HG03025 (cell line): Measurements from ENCODE around the gene NOL4L.

ENCODE experiments used
- ATAC-seq: cut with Tn5 transposase; IDR thresholded peaks from one replicate; pipeline ENCODE4 v1.9.1; 2021; ENCODE audit warnings: mild to moderate bottlenecking, moderate library complexity; ENCODE audit not compliant: unreplicated experiment, low FRiP score

The NOL4L gene

DNA sequence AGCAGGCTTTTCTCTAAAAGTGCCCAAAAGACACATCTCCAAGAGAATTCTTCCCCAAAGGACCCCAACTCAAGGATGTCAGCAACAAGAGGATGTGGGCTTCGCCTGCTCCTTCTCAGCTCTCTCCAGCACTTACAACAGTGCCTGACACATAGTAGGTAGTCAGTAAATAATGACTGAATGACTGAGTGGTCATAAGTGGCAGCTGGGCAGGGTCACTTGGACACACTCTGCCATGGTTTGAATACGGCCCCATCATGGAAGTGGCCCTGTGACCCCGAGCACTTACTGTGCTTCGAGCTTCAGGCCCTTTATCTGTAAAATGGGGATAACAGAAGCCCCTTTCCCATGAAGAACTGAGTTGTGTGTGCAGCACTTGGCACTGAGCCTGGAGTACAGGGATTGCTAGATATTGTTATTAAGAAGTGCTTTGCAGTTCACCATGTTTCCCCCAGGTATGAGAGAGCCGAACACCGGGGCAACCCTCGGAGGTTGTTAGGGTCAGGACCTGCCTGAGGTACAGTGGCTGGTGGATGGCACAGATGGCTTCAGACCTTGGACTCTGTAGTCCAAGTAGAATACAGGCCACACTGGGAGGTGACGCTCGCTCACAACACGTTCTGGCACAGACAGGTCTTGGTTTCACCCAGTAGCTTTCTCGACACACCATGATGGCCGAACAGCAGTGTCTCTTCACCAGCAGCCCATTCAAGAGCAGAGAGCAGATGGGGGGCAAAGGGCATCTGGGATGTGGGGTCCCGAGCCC lies 56.0 kb downstream of the NOL4L start:
- no peak for ATAC-seq

DNA sequence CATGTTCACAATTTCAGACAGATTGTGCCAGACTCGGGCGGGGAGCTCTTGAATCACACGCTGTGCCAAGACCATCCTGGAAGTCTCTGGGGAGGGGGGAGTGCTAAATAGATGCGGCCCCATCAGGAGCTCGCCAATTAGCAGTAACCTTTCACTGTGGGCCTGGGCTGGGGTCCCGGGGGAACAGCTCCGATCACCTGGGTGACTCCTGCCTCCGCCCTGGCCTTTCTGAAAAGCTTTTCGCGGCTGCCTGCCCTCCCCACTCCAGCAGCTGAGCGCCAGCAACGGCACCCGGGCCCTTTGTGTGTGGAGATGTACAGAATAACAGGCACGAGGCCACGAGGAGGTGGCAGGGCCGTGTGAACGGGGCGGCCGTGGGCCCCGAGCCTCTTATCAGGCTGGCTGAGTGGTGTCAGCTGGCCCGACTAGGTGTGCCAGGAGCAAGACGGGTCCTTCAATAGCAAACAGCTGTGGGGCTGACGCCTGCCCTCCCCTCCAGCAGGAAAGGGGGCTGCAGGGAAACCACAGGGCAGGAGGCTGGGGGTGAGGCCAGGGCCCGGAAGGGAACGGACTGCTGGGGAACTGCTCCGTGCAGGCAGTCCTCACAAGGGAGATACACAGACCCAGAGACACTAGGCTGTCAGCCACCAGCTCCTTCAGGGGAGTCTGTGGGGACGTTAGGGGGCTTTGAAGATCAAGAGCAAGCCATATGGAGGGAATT lies 56.8 kb downstream of the NOL4L start:
- ATAC-seq, result no peak

DNA sequence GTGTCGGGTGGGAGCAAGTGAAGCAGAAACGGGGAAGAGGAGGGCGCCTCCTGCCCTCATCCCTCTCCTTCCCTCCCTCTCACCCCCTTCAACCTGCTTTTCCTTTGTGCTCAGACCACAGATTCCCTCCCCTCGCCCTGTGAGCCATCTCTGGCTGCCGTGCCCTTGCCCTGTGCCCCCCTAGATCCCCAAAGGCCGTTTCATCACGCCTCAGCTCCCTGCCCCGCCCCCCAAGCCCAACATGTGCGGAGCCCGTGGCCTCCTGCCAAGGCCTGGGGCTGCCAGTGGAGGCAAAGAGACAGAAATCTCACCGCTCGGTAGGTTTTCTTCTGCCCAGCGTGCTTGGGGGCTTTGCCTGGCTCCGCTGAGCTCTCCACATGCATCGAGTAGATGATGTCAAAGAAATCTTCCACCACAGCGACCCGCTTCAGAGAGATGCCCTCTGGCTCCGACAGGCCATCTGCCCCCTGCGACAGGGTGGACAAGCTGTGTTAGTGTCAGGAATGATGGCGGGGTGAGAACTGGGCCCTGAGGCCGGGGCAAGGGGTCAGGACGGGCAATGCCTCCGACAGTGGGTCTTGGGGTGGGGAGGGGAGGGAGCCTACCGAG lies 57.6 kb downstream of the NOL4L start:
- ATAC-seq, result no peak

DNA sequence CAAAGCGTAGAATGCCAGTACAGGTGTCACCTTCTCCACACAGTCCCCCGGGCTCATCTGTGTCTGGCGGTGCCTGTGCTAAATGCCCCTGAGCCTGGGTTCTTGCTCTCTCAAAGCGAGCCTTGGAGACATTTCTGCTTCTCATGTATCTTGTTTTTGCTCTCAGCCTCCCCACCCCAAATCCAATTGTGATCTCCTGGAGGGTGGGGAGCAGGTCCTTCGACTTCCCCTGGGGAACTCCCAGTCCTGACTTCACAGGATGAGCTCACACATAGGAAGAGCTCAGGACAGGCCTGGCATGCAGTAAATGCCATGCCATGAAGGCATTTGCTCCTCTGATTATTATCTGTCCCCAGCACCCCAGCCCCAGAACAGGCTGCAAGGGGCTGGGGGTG lies 58.1 kb downstream of the NOL4L start:
- ATAC-seq, result no peak

DNA sequence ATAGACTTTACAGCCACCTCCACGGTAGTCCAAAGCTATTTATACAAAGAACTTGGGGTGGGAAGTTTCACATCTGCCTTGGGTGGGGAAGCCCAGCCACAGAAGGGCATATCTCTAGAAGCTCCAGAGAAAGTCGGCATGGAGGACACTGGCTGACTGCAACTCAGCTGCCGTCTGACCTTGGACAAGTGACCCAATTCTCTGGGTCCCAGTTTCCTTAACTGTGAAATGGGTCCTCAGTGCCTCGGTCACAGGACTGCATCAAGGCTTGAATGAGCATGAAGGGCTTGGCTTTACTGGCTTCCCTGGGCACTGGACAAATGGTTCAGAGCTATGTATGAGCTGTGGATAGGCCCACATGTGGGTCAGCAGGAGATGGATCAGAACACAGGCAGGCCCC lies 58.6 kb downstream of the NOL4L start:
- no peak for ATAC-seq

DNA sequence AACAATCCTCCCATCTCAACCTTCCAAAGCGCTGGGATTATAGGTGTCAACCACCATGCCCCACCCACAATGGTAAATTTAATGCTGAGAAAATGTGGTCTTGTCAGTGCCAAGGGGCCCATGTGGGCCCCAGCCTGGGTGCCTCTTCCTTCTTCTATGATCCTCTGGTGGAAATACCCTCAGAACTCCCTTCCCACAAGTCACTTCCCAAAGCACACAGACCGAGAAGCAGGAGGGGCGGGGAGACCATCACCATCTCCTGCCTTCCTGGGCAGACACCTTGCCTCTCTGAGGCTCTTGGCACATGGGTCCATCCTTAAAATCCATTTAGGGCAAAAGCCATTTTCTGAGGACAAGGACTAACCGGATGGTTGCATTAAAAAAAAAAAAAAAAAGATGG lies 59.0 kb downstream of the NOL4L start:
- no peak for ATAC-seq

DNA sequence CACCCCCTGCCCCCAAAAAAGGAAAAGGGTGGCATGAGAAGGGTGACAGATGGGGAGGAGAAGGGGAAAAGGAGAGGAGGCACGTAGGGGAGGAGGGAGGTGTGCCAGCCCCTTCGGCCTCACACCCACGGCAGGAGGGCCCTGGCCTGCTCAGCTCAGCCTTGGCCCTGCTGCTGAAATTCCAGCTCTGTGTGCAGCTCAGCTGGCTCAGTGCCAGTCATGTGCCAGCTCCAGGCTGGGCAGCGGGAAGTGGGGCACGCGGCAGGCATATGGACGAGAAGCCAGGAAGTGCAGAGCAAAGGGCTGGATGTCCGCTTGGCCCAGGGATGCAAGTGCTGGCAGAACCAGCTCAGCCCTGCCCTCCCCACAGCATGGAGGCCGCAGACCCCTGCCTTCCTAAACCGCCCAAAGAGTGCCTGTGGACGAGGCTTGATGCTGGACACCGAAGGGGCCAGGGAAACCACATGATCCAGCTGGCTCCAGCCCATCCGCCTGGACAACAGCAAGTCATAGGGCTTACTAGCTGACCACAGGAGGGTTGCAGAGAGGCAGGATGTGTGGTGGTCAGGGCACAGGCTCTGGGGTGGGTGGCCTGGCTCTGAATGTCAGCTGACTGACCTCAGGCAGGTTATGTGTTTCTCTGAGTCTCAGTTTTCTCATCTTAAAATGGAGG lies 60.2 kb downstream of the NOL4L start:
- no peak for ATAC-seq

DNA sequence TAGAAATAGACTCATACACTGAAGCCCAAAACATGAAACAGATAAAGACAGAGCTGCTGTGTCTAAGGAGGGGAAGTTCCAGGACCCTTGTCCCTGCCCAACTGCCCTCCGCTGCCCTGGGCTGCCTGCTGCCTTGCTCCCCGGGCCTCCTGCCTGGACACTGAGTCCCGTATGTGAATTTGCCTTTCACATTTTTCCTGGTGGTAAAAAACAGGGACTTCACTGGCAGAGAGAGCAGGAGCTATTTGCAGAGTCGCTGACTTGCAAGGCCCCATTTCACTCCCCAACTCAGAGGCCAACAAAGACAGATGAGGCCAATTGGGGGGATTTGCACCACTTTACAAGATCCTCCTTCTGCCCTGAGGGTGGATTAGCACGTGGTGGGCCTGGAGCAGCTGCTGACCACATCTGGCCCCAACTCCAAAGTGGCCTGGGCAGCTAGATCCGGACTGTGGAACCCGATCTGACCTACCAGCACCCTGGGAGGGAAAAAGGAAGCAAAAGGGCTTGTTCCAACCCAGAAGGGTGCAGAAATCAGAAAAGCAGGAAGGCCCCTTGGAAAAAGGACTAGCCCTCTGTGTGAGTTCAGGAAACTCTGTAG lies 61.4 kb downstream of the NOL4L start:
- no peak for ATAC-seq

DNA sequence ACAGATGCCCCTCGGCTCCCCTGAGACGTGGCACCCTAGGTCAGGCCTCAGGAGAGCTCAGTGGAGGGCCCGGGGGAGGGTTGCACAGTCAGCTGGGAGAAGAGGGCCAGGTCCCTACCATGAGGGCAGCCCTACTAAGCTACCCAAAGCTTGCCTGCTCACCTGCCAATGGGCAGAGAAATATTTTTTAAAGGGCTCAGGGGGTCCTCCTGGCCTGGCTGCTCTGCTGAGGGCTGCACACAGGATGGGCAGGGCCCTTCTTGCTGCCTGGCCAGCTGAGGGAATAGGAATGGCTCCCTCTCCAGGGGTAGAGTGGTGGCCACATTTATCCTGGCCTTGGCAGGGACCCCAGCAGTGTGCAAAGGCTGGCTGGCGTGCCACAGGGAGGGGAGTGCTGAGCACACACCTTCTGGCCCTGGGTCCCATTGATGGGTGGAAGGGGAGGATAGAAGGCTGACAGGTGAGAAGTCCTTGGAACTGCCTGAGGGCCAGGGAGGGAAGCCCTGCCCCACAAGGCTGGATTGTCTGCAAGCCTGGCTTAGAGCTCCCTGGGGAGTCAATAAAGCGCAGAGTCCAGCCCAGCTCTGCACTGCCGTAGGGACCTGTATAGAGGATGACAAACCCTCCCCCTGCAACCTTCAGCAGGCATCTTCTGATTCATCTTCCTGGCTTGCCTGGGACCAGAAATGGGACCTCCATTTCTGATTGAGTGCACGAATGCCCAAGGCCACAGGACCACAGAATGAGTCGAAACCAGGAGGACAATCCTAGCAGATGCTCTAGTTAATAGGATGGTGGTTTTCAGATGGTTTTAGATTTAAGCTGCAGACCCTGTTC lies 62.1 kb downstream of the NOL4L start:
- ATAC-seq, result no peak

DNA sequence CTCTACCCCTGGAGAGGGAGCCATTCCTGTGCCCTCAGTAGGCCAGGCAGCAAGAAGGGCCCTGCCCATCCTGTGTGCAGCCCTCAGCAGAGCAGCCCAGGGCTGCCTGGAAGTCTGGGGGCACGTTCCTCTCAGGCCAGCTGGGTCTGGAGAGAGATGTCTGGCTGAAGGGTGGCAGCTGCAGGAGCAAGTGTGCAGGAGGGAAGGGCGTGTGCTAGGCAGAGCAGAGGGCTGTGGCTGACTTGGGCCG lies 62.7 kb downstream of the NOL4L start:
- no peak for ATAC-seq

DNA sequence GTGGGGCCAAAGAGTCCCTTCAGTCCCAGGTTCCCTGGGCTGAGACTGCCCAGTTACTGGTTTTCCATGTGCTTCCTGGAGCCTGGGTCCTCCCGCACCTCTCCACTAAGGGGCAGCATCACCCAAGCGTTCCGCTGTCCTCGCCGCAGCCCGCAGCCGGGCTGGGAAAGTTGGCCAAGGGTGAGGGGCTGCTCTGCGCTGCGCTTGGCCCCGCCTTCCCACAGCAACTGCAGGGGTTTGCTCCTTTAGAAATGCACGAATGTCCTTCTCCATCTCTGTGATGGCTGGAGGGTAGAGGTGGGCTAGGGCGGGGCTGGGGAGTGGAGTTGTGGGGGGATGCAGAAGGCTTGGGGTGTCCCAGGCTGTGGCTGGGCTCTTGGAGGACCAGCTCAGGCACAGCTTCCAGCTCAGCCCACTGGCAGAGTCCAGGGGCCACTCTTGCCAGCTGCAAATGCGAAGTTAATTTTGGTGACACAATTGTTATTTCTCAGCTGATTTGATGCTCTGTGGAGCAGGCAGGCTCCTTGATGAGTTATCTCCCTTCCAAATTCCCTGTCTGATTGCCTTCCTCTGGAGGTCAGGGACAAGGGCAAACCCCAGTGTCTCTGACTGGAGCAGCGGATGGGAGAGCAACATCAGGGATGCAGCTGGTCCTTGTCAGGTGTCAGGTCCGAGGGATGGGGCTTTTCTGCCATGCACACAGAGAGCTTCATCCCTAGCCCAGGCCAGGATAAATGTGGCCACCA lies 63.2 kb downstream of the NOL4L start:
- no peak for ATAC-seq

DNA sequence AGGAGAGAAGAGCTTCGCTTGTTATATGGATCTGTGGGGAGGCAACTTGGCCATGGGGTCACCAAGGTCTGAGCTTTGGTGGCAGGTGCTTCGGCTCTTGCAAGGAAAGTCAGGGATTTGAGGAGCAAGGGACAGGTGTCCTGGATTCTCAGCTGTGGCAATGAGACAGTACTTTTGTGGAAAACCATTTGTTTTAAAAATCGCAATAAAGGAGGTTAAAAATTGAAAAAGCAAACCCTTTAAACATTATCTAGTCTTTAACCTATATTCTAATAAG lies 64.3 kb downstream of the NOL4L start:
- no peak for ATAC-seq

DNA sequence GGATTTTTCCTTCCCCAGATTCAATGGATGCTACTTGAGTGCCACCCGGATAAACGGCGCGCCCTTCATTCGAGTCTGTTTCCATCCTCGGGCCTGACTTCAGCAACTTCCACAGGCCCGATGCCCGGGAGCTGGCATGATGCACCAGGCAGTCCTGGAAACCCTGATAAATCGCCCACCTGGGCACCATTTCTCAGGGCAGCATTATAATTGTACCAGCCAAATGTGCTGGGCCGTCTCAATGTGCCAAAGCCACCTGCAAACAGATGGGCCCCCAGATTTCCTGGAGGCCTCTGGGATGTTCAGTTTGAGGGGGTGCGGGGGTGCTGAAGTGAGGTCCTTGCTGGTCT lies 65.8 kb downstream of the NOL4L start:
- no peak for ATAC-seq

DNA sequence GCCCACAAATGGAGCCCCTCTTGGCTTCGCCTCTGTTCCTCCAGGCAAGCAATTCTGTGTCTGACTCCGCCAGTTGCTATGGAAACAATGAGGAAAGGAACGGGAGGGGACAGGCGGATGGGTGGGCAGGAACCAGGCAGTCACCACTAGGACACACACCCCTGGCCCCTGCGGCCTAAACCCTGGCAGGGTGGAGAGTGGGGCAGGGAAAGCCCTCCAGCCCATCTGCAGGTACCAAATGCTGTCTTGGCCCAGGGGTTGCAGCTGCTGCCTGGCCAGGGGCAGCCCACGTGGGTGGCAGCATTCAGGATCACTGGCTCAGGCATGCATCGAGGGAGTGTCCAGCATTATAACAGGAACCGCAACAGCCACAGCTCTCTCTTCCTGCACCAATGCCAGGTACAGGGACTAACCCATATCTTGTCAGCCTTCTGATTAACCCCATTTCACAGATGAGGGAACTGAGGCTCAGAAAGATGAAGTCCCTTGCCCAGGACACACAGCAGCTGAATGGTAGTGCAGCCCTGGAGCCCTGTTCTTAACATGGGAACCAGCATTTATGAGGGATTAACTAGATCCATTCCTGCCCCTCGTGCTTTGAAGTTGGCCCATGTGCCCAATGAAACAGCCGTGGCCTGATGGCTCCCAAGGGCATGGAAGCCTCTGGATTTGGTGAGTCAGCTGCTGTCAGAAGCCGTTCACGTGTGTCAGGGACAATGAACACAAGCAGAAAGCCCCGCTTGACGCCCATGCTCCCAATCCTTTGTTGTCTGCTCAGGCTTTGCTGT lies 66.3 kb downstream of the NOL4L start:
- no peak for ATAC-seq

DNA sequence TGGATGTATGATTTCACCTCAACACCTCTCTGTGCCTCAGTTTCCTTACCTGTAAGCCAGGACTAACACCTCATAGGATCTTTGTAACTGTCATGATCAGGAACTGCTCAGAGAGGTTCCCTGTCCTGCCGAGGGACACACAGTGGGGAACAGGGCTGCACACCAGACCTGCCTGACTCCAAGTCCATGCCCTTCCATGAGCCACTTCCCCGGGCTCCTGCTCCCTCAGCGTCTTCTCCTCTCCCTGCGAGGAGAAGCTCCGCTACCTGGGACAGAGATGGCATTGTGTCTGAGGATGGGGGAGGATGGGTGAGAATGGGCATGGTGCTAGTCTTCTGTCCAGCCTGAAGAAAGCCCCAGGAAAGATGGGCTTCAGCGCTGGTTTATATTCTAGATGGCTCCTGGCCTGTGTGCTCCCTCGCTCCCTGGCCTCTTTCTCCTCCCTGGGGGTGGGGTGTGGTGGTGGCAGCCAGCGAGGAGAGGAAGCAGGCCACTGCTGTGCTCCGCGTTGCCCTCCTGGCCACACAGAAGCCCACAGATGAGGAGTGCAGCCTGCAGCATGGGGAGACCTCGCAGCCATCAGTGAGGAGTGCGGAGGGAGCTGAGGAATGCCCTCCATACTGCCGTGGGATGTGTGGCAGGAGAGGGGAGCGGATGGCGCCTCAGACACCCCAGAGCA lies 67.1 kb downstream of the NOL4L start:
- ATAC-seq, result no peak

DNA sequence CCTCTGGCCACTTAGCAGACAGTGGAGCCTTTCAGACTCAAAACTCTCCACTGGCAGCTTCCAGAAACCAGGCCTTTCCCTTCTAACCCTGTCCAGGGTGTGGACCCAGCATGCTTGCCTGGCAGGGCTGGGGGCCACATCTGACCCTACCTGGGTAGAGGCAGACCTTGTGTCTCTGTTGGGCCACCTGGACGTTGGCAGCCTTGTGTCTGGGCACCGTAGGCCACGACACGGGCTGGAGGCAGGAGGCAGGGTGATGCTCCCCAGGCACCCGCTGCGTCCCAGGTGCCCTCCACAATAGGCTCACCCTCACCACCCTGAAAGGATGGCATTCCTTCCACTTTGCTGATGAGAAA lies 67.6 kb downstream of the NOL4L start:
- no peak for ATAC-seq

DNA sequence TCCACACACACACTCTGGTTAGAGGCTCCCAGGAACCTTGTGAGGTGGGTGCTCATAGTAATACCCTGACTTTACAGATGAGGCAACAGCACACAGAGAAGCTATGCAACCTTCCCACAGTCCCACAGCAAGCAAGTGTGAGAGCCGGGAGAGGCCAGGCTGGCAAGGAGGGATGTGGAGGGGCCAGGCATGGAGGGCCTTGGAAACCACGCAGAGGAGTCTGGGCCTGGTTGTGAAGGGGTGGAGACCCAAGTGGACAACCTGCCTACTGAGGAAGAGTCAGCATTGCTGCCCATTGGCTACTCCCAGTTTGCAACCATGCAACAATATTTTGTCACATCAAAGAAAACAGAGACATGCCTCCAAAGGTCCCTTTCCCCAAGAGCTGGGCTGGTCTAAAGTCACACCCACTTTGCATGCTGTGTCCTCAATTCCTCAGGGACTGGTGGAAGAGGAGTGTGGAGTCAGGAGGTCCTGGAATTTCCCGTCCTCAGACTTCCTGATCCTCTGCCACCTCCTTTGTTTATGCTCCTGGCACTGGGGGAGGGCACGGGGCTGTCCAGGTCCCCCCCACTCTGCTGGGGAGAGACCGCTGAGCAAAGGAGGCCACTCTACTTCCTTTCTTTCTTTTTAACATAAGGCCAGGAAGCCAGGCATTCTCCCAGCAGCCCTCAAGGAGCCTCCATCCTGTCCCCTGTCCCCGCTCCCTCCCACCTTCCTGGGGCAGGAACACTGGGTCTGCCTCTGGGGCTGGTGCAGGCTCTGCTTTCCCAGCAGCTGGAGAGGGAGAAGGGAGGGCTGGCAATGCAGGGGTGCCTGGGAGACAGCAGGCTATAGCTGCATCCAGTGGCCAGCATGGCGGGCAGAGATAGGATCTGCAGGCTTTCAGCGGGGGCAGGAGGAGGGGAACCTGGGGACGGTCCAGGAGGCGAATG lies 68.3 kb downstream of the NOL4L start:
- no peak for ATAC-seq

DNA sequence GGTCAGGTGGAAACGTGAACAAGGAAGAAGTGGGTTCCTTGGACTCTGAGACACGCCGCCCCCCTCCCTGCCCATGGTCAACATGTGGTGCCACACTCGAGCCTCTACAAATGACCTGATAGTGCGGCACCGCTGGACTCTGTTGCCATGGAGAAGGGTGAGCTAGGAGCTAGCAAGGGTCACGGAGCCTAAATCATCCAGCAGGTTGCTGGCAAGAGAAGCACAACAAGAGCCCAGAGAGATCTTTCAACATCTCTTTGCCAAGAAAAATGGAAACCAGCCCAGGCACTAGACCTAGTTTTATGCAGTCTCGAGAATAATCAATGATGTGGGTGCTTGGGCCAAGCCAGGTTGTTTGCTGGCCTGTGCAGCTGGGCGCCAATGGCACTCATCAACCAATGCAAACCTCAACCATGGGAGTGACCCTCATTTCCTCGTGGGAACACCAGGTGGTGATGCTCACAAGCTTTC lies 69.5 kb downstream of the NOL4L start:
- ATAC-seq, result no peak
